MCF 10A (cell line): ENCODE measurements around the gene KIF27. TPM values are rescaled to one million over a fixed set of nuclear protein-coding genes. Genes with fewer than 3 reads are reported as not detected.
A peak's percentile ranks its signal among the peaks of the same experiment; 100 is the strongest.
"Not testable (repeated sequence)": the region's sequence is repeated elsewhere in the genome, so short reads cannot be mapped to it uniquely, and the experiment has no call there.

Source experiments
- BruUV-seq: library from RNA; stranded (reverse); fragments of 400-500 nt; replicated peaks from 2 replicates; lab custom pipeline; 2021; lab: Mats Ljungman, UMichigan
- CTCF ChIA-PET: fragments of 300-600 bp; sonication (Branson Sonifier 250); formaldehyde crosslinking; extraction: SDS; loops from one replicate; lab custom pipeline; 2021; ENCODE audit warnings: antibody characterized with exemption, inconsistent platforms; lab: Yijun Ruan, JAX
- POLR2A ChIA-PET: fragments of 300-600, 350-650 bp; sonication (Branson Sonifier 250); formaldehyde crosslinking; extraction: SDS; loops from one replicate; lab custom pipeline; 2020; ENCODE audit warnings: antibody characterized with exemption, inconsistent platforms; lab: Yijun Ruan, JAX
- DNase-seq: peaks from one replicate; pipeline ENCODE4 v3.0.0-alpha.2; 2018; ENCODE audit not compliant: unreplicated experiment
- H3K27ac Mint-ChIP-seq: one replicate; pipeline ENCODE4 v1.8.0; 2022; ENCODE audit warnings: mild to moderate bottlenecking, low read depth, mixed read lengths; ENCODE audit not compliant: unreplicated experiment
- H3K27me3 Mint-ChIP-seq: one replicate; pipeline ENCODE4 v1.8.0; 2022; ENCODE audit warnings: mixed read lengths; ENCODE audit not compliant: insufficient read depth, unreplicated experiment
- H3K36me3 Mint-ChIP-seq: one replicate; pipeline ENCODE4 v1.8.0; 2022; ENCODE audit warnings: mild to moderate bottlenecking, moderate library complexity, mixed read lengths; ENCODE audit not compliant: insufficient read depth, unreplicated experiment
- H3K4me1 Mint-ChIP-seq: one replicate; pipeline ENCODE4 v1.8.0; 2022; ENCODE audit warnings: mixed read lengths; ENCODE audit not compliant: insufficient read depth, unreplicated experiment
- H3K4me3 Mint-ChIP-seq: one replicate; pipeline ENCODE4 v1.8.0; 2022; ENCODE audit warnings: mild to moderate bottlenecking, moderate library complexity, mixed read lengths; ENCODE audit not compliant: unreplicated experiment
- H3K9me3 Mint-ChIP-seq: one replicate; pipeline ENCODE4 v1.8.0; 2022; ENCODE audit warnings: mixed read lengths; ENCODE audit not compliant: unreplicated experiment
- CTCF ChIP-seq: fragments of 200-600 bp; IDR thresholded peaks from one replicate; pipeline ENCODE4 v1.8.0; 2022; ENCODE audit warnings: antibody characterized with exemption, mild to moderate bottlenecking; ENCODE audit not compliant: unreplicated experiment
- intact Hi-C: fragments of 100-400 bp; cut with micrococcal nuclease; formaldehyde crosslinking; loops from 2 replicates; pipeline ENCODE4 v1.14.1; 2022
- total RNA-seq: library from RNA; stranded (reverse); gene quantifications from 2 replicates; pipeline ENCODE4 v1.2.3, GENCODE V29; 2022

The KIF27 gene
- total RNA-seq, 1 experiment from 2014 or later = 10.0 TPM

GRCh38 chr9:83906144-83906543, 15.1 kb downstream of the KIF27 start:
- DNase-seq = no peak
- ChIA-PET CTCF (no interaction called here), POLR2A (no interaction called here)
- Mint-ChIP-seq H3K27ac (no peak overlapping the region), H3K36me3 (peaks cover 40% of the 10 kb centered on the region), H3K4me3 (no peak overlapping the region), H3K9me3 (no peaks in the 10 kb centered on the region), H3K4me1 (no peaks in the 10 kb centered on the region), H3K27me3 (no peaks in the 10 kb centered on the region)
- no TSS peak for BruUV-seq
- no peak for TF ChIP-seq CTCF
- intact Hi-C loops = no loop called here

- CTCF ChIA-PET, POLR2A ChIA-PET, H3K27ac Mint-ChIP-seq, H3K27me3 Mint-ChIP-seq, BruUV-seq, intact Hi-C loops, H3K9me3 Mint-ChIP-seq, H3K4me3 Mint-ChIP-seq, H3K4me1 Mint-ChIP-seq, DNase-seq: not testable (repeated sequence)
- H3K36me3 Mint-ChIP-seq = peaks cover 26% of the 10 kb centered on the region
Observed at GRCh38 chr9:83900615-83901014, 20.6 kb downstream of the KIF27 start.

GRCh38 chr9:83894301-83894700, 26.9 kb downstream of the KIF27 start:
- H3K27me3 Mint-ChIP-seq, H3K4me3 Mint-ChIP-seq, CTCF ChIA-PET, BruUV-seq, H3K4me1 Mint-ChIP-seq, POLR2A ChIA-PET, H3K27ac Mint-ChIP-seq, H3K9me3 Mint-ChIP-seq, intact Hi-C loops: not testable (repeated sequence)
- peak; percentile 32 for DNase-seq
- peaks cover 13% of the 10 kb centered on the region for H3K36me3 Mint-ChIP-seq

- intact Hi-C loops, BruUV-seq, H3K4me1 Mint-ChIP-seq, H3K27ac Mint-ChIP-seq, H3K4me3 Mint-ChIP-seq, DNase-seq, H3K27me3 Mint-ChIP-seq, H3K9me3 Mint-ChIP-seq: not testable (repeated sequence)
- peaks cover 36% of the 10 kb centered on the region for H3K36me3 Mint-ChIP-seq
- CTCF ChIA-PET = interaction anchor here (0.6 kb wide), 1 partner anchor 34 kb away, joined by 5 read pairs; no protein-coding TSS in a partner anchor
- POLR2A ChIA-PET = interaction anchor here (0.7 kb wide), 1 partner anchor 577 kb away, joined by 3 read pairs; no protein-coding TSS in a partner anchor
Observed at GRCh38 chr9:83886498-83886897, 34.7 kb downstream of the KIF27 start.

GRCh38 chr9:83885559-83886240, 35.5 kb downstream of the KIF27 start:
- H3K36me3 Mint-ChIP-seq = peaks cover 36% of the 10 kb centered on the region
- intact Hi-C loops, H3K4me3 Mint-ChIP-seq, H3K4me1 Mint-ChIP-seq, H3K27ac Mint-ChIP-seq, BruUV-seq, H3K27me3 Mint-ChIP-seq, H3K9me3 Mint-ChIP-seq: not testable (repeated sequence)
- ChIA-PET CTCF (interaction anchor here (0.6 kb wide), 3 partner anchors 209 to 666 kb away, joined by 3 to 5 read pairs (median 3); no protein-coding TSS in a partner anchor), POLR2A (interaction anchor here (0.7 kb wide), 1 partner anchor 699 kb away, joined by 3 read pairs; no protein-coding TSS in a partner anchor)
- peak; percentile 89 for DNase-seq

GRCh38 chr9:83881687-83882408, 39.4 kb downstream of the KIF27 start:
- H3K9me3 Mint-ChIP-seq, intact Hi-C loops, H3K4me3 Mint-ChIP-seq, H3K27ac Mint-ChIP-seq, POLR2A ChIA-PET, H3K27me3 Mint-ChIP-seq, BruUV-seq, CTCF ChIA-PET, H3K4me1 Mint-ChIP-seq: not testable (repeated sequence)
- DNase-seq = peak; percentile 5
- H3K36me3 Mint-ChIP-seq = peaks cover 13% of the 10 kb centered on the region

- intact Hi-C loops, BruUV-seq, H3K4me1 Mint-ChIP-seq, H3K27ac Mint-ChIP-seq, POLR2A ChIA-PET, H3K4me3 Mint-ChIP-seq, CTCF ChIA-PET, H3K9me3 Mint-ChIP-seq, DNase-seq, H3K27me3 Mint-ChIP-seq: not testable (repeated sequence)
- peaks cover 22% of the 10 kb centered on the region for H3K36me3 Mint-ChIP-seq
Observed at GRCh38 chr9:83875559-83875958, 45.7 kb downstream of the KIF27 start.

- POLR2A ChIA-PET, intact Hi-C loops, H3K27me3 Mint-ChIP-seq, BruUV-seq, H3K4me1 Mint-ChIP-seq, H3K9me3 Mint-ChIP-seq, H3K4me3 Mint-ChIP-seq, CTCF ChIA-PET, DNase-seq, H3K27ac Mint-ChIP-seq: not testable (repeated sequence)
- H3K36me3 Mint-ChIP-seq = peaks cover 50% of the 10 kb centered on the region
Observed at GRCh38 chr9:83849895-83850294, 71.3 kb downstream of the KIF27 start.
